Panc1 (cell line): Measurements from ENCODE around the gene ADISSP.

Experiments
- CTCF ChIP-seq: fragments of 450-650 bp; IDR thresholded peaks from 2 replicates; pipeline ENCODE4 v1.5.1; 2017; ENCODE audit warnings: mild to moderate bottlenecking
- POLR2AphosphoS5 ChIP-seq: IDR thresholded peaks from 2 replicates; pipeline ENCODE4 v1.6.1; 2012; ENCODE audit warnings: mild to moderate bottlenecking, low read depth, low read length, moderate library complexity
- SIN3A ChIP-seq: IDR thresholded peaks from 2 replicates; pipeline ENCODE4 v1.6.1; 2012; ENCODE audit warnings: low read depth, mild to moderate bottlenecking, low read length, moderate library complexity, borderline replicate concordance; ENCODE audit not compliant: insufficient read depth

GRCh38 chr20:3710011-3710466 lies 57.5 kb downstream of the ADISSP start:
- TF ChIP-seq CTCF, result no peak
- no peak for TF ChIP-seq SIN3A
- TF ChIP-seq POLR2AphosphoS5, result no peak
